K562 (cell line): ENCODE results near the gene ARMH4. TPM values are rescaled to one million over a fixed set of nuclear protein-coding genes. Genes with fewer than 3 reads are reported as not detected.

Experiments
- ATAC-seq: fragments of 200-7000 bp; cut with Tn5 transposase; 3 replicates; pipeline ENCODE4 v1.9.1; 2020; ENCODE audit warnings: moderate library complexity
- BruUV-seq: library from RNA; stranded (reverse); fragments of 400-500 nt; replicated peaks from 2 replicates; lab custom pipeline; 2021; lab: Mats Ljungman, UMichigan
- CTCF ChIA-PET: fragments of 300-600 bp; formaldehyde crosslinking; extraction: SDS; loops from one replicate; lab custom pipeline; 2021; ENCODE audit warnings: low intra/inter-chr PET ratio; lab: Yijun Ruan, JAX
- POLR2A ChIA-PET: fragments of 300-600, 350-650 bp; sonication (Branson Sonifier 250); formaldehyde crosslinking; extraction: SDS; loops from one replicate; lab custom pipeline; 2021; ENCODE audit warnings: antibody characterized with exemption, inconsistent platforms; lab: Yijun Ruan, JAX
- DNase-seq, 4 experiments: peaks; one replicate each; pipeline versions ENCODE4 v3.0.0 to v3.0.0-alpha.2; 2011 to 2018; ENCODE audit warnings: low spot score in 3 of 4, mixed read lengths in 3 of 4; ENCODE audit errors: extremely low read depth in 1 of 4
- FAIRE-seq: peaks from 2 replicates; lab custom pipeline; 2011; peaks lifted over from hg19 to GRCh38; lab: Jason Lieb, UNC
- H2AFZ ChIP-seq: 2 replicates; pipeline ENCODE4 v1.6.0; 2011; ENCODE audit warnings: low read depth, low read length, control low read depth, inconsistent platforms
- H3K27ac ChIP-seq: fragments of 200-600 bp; 3 replicates; pipeline ENCODE4 v1.8.0; 2011; ENCODE audit warnings: low read depth, mild to moderate bottlenecking, control low read depth, inconsistent platforms, low read length, moderate library complexity, mixed read lengths; ENCODE audit errors: extremely low read depth
- H3K27me3 ChIP-seq, 2 experiments: fragments of 300-600 bp in 1 of 2; 2 replicates in 1 of 2; 3 replicates in 1 of 2; pipeline versions ENCODE4 v1.6.0 to v1.8.0; 2011; ENCODE audit warnings: inconsistent platforms in 2 of 2, low read length in 2 of 2, mild to moderate bottlenecking in 1 of 2, mixed read lengths in 1 of 2, moderate library complexity in 1 of 2; ENCODE audit not compliant: control insufficient read depth in 2 of 2, insufficient read depth in 2 of 2
- H3K36me3 ChIP-seq: fragments of 300-600 bp; 3 replicates; pipeline ENCODE4 v1.8.0; 2011; ENCODE audit warnings: mild to moderate bottlenecking, low read length, inconsistent platforms; ENCODE audit not compliant: control insufficient read depth, insufficient read depth
- H3K4me1 ChIP-seq, 2 experiments: fragments of 200-600 bp in 1 of 2; replicated peaks in 1 of 2; 2 replicates in 1 of 2; 3 replicates in 1 of 2; pipeline versions ENCODE4 v1.5.1 to v1.8.0; 2011; ENCODE audit warnings: inconsistent platforms in 2 of 2, low read length in 2 of 2, mild to moderate bottlenecking in 1 of 2, mixed read lengths in 1 of 2, moderate library complexity in 1 of 2; ENCODE audit not compliant: control insufficient read depth in 2 of 2, insufficient read depth in 2 of 2
- H3K4me2 ChIP-seq: 2 replicates; pipeline ENCODE4 v1.6.1; 2011; ENCODE audit warnings: low read length, control low read depth, inconsistent platforms, mixed read lengths; ENCODE audit not compliant: insufficient read depth
- H3K4me3 ChIP-seq: fragments of 200-600 bp; sonication (generic), shearing (Covaris generic); 2 replicates; pipeline ENCODE4 v1.5.1; 2016; ENCODE audit warnings: control low read depth, inconsistent platforms
- H3K79me2 ChIP-seq: fragments of 200-600 bp; 3 replicates; pipeline ENCODE4 v1.8.0; 2011; ENCODE audit warnings: low read length, inconsistent platforms; ENCODE audit not compliant: control insufficient read depth, insufficient read depth
- H3K9ac ChIP-seq, 2 experiments: 2 replicates each; pipeline versions ENCODE4 v1.6.0 to v1.6.1; 2011; ENCODE audit warnings: low read depth in 2 of 2, low read length in 2 of 2, control low read depth in 1 of 2, inconsistent platforms in 1 of 2, mild to moderate bottlenecking in 1 of 2, mixed read lengths in 1 of 2; ENCODE audit not compliant: insufficient read depth in 1 of 2
- H3K9me1 ChIP-seq: one replicate; pipeline ENCODE4 v1.6.0; 2011; ENCODE audit warnings: inconsistent platforms, mild to moderate bottlenecking, low read length, moderate library complexity; ENCODE audit not compliant: control insufficient read depth, insufficient read depth
- H3K9me3 ChIP-seq: replicated peaks from 2 replicates; pipeline ENCODE4 v1.5.1; 2011; ENCODE audit warnings: low read depth, low read length, inconsistent platforms; ENCODE audit not compliant: control insufficient read depth, insufficient read depth
- H4K20me1 ChIP-seq: replicated peaks from 2 replicates; pipeline ENCODE4 v1.6.1; 2011; ENCODE audit warnings: low read length, inconsistent platforms, mixed read lengths; ENCODE audit not compliant: control insufficient read depth, insufficient read depth
- DLX4 ChIP-seq: fragments of 250-450 bp; sonication (Bioruptor Pico); IDR thresholded peaks from 2 replicates; pipeline ENCODE4 v1.6.1; 2021; ENCODE audit warnings: mild to moderate bottlenecking
- ELF1 ChIP-seq: fragments of 200-800 bp; sonication (Bioruptor generic); IDR thresholded peaks from 2 replicates; pipeline ENCODE4 v1.6.1; 2016; ENCODE audit warnings: missing genetic modification characterization, missing compliant biosample characterization
- ELF2 ChIP-seq: fragments of 250-450 bp; sonication (Bioruptor Pico); IDR thresholded peaks from 2 replicates; pipeline ENCODE4 v1.5.0; 2021; ENCODE audit warnings: mild to moderate bottlenecking
- MCM2 ChIP-seq: fragments of 450-650 bp; IDR thresholded peaks from 2 replicates; pipeline ENCODE4 v1.6.1; 2017; ENCODE audit warnings: low read depth, mild to moderate bottlenecking
- MECOM ChIP-seq: fragments of 250-450 bp; sonication (Bioruptor Pico); IDR thresholded peaks from 2 replicates; pipeline ENCODE4 v1.8.0; 2022; ENCODE audit warnings: inconsistent platforms
- PTBP1 ChIP-seq: fragments of 200-400 bp; formaldehyde crosslinking; IDR thresholded peaks from 2 replicates; pipeline ENCODE4 v1.6.1; 2017; ENCODE audit warnings: low read depth, low read length
- RNF219 ChIP-seq: fragments of 250-450 bp; sonication (Bioruptor Pico); IDR thresholded peaks from 2 replicates; pipeline ENCODE4 v1.5.0; 2022; ENCODE audit warnings: mild to moderate bottlenecking
- TAL1 ChIP-seq: fragments of 450-650 bp; IDR thresholded peaks from 2 replicates; pipeline ENCODE4 v1.6.1; 2016; ENCODE audit warnings: mild to moderate bottlenecking
- XRCC5 ChIP-seq: fragments of 200-400 bp; formaldehyde crosslinking; IDR thresholded peaks from 2 replicates; pipeline ENCODE4 v1.6.1; 2017; ENCODE audit warnings: low read depth, mild to moderate bottlenecking, low read length
- ZBTB9 ChIP-seq: fragments of 450-650 bp; formaldehyde crosslinking; IDR thresholded peaks from 2 replicates; pipeline ENCODE4 v1.4.0; 2020; ENCODE audit warnings: mild to moderate bottlenecking, moderate library complexity
- ZNF512 ChIP-seq: IDR thresholded peaks from 2 replicates; pipeline ENCODE4 v1.6.1; 2016; ENCODE audit warnings: missing genetic modification characterization, missing compliant biosample characterization
- ZNF644 ChIP-seq: fragments of 200-800 bp; sonication (Bioruptor generic); IDR thresholded peaks from 2 replicates; pipeline ENCODE4 v1.6.1; 2016; ENCODE audit warnings: low read depth, missing genetic modification characterization, missing compliant biosample characterization
- WGBS: fragments of 100-300 bp; shearing (Covaris generic); methylation state at CpG from one replicate; pipeline ENCODE4 v1.1.6; 2016; ENCODE audit warnings: low coverage, mixed read lengths; ENCODE audit not compliant: insufficient coverage; ENCODE audit errors: missing lambda C conversion rate; 5-methylcytosine and 5-hydroxymethylcytosine counted together
- in situ Hi-C: fragments of 300-500 bp; cut with MboI; formaldehyde crosslinking; loops from 4 replicates; pipeline ENCODE4 v1.15.0; 2018; ENCODE audit warnings: inconsistent platforms, mixed read lengths
- intact Hi-C: fragments of 100-400 bp; cut with micrococcal nuclease; formaldehyde crosslinking; loops from 2 replicates; pipeline ENCODE4 v1.14.2; 2022
- polyA plus RNA-seq, 8 experiments: library from polyadenylated mRNA; depleted of rRNA in 4 of 8; stranded (reverse) in 5 of 8; unstranded in 3 of 8; fragments of >200 nt; fragmentation: Nextera tagmentation in 2 of 8; fragmentation: Illumina TruSeq in 1 of 8; extraction: Ambion mirVana in 2 of 8; extraction: Trizol in 1 of 8; gene quantifications; 2 replicates each; pipeline versions ENCODE4 v1.2.1 to v1.2.3, GENCODE V29; 2011 to 2014; ENCODE audit warnings: inconsistent platforms in 1 of 8, missing spikeins in 1 of 8
- total RNA-seq, 7 experiments: library from RNA; depleted of rRNA in 6 of 7; stranded (reverse); fragments of >200 nt in 6 of 7; fragmentation: Illumina TruSeq in 2 of 7; extraction: Trizol in 2 of 7; gene quantifications; 2 replicates each; pipeline versions ENCODE4 v1.2.1 to v1.2.3, GENCODE V29; 2011 to 2021; ENCODE audit warnings: low replicate concordance in 1 of 7

ARMH4 gene
- total and polyA plus RNA-seq, 9 of the 15 experiments (the other 6 are each of a cell fraction or from before 2014, with no cell fraction given), result 0.06 to 0.98 (median 0.07) TPM; not detected in 2

GRCh38 chr14:58138031-58138713, 13.8 kb downstream of the ARMH4 start (continued):
- TF ChIP-seq ZNF512 (tag), result no peak
- TF ChIP-seq MECOM, result no peak
- TF ChIP-seq ELF2 (CRISPR knock-in tag), result no peak
- peak; percentile 63 for TF ChIP-seq TAL1
- no peak for TF ChIP-seq PTBP1
- TF ChIP-seq ZNF644, result 0 out of 2 replicates have a peak, but pooled peaks have one; percentile 48
- no peak for TF ChIP-seq MCM2
- TF ChIP-seq DLX4 (CRISPR knock-in tag), result no peak
- TF ChIP-seq, all 486 proteins: peak for 27

- ChIA-PET POLR2A (interaction anchor here (0.6 to 1.4 kb wide), 3 partner anchors 98 to 700 kb away, joined by 3 to 4 read pairs (median 4); partner anchors contain the start of gene PSMA3), CTCF (no interaction called here)
- 40% methylated on average over 1 of the region's 1 CpG for WGBS
- no peak for TF ChIP-seq ELF1 (tag)
- no peak for TF ChIP-seq RNF219 (CRISPR knock-in tag)
- no peak for TF ChIP-seq XRCC5
- no peak for TF ChIP-seq ZBTB9 (CRISPR knock-in tag)
- H3K4me3 ChIP-seq, result no peak overlapping the region
- H3K4me1 ChIP-seq, result peaks cover 6 to 10% of the 10 kb centered on the region in 2 experiments
- H3K9me1 ChIP-seq, result no peaks in the 10 kb centered on the region
- intact Hi-C loops, result no loop called here
- in situ Hi-C loops, result no loop called here
- H3K9me3 ChIP-seq, result no peaks in the 10 kb centered on the region
- FAIRE-seq (no peak), DNase-seq (no peak), ATAC-seq (no peak)
- H3K27me3 ChIP-seq, result no peaks in the 10 kb centered on the region
- no peak overlapping the region for H3K4me2 ChIP-seq
- H2AFZ ChIP-seq, result no peak overlapping the region
- H3K9ac ChIP-seq, result no peak overlapping the region
- H4K20me1 ChIP-seq, result no peaks in the 10 kb centered on the region
- H3K27ac ChIP-seq, result no peak overlapping the region
- H3K79me2 ChIP-seq, result no peaks in the 10 kb centered on the region
- BruUV-seq, result no TSS peak
- no peaks in the 10 kb centered on the region for H3K36me3 ChIP-seq
Observed at GRCh38 chr14:58133739-58134138, 18.3 kb downstream of the ARMH4 start.
